NCI-H1417 treated with DMSO at 0.1 percent for 48 hours (cell line): ENCODE measurements around the gene DPYD.

Source experiments
- DNase-seq: peaks from one replicate; lab custom pipeline; 2025; lab: John Stamatoyannopoulos, UW

Gene DPYD

GRCh38 chr1:97427371-97427770 lies 493.5 kb downstream of the DPYD start:
- no peak for DNase-seq

DNA sequence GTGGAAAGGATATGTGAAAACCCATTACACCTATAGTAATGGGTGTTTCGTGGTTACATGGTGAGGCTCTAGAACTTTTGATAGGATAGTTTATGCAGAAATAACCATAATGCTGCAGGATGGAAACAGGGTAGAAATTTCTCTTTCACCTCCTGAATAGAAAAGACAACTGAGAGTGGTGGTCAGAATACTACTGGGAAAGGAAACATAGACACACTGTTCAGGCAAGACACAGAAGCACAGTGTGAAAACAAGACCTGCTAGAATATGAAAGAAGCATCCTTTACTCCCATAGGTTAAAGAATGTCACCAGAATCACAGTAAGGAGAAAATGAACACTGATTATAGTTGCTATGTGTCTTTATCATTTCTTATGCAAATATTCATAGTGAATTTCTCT lies 496.6 kb downstream of the DPYD start:
- no peak for DNase-seq

DNA sequence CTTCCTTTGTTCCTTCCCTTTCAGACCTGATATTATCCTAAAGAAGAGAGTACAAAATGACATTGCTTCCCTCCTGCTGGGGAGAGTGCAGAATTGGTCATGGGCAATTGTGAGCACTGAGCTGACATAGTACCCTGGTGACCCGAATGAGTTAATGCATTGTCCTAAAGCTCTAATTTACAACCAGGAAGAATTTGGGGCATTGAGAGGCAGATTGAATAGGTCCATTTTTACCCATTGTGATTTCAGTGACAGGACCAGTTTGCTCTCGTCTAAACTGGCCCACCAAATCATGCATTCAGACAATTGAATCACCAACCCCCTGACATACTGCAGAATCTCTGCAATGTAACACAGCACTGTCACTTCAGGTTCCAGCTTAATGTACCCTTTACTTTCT lies 497.4 kb downstream of the DPYD start:
- no peak for DNase-seq

- no peak for DNase-seq
These were observed 503.2 kb downstream of the DPYD start for GRCh38 chr1:97417661-97418060.

- no peak for DNase-seq
These were observed 506.0 kb downstream of the DPYD start for GRCh38 chr1:97414682-97415312.

- DNase-seq = no peak
These were observed 508.1 kb downstream of the DPYD start for GRCh38 chr1:97412737-97413136.

DNA sequence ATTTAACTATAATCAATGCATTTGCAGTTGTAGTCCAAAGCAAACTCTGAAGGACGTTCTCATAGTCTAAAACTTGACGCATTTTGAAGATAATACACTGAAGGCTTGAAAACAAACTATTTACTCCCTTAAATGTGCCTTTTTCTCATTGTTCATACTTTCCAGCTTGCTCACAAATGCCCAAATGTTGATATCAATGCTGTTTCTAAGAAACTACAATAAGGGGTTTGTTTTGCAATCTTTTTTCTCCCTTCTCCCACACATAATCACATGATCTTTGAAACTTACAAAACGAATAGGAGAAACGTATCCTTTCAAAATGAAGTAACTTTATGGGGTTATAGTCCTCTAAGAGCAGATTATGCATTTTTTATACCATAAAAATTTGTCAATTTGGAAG lies 508.7 kb downstream of the DPYD start:
- DNase-seq = no peak

GRCh38 chr1:97396463-97396862 lies 524.4 kb downstream of the DPYD start:
- no peak for DNase-seq

- no peak for DNase-seq
These were observed 528.1 kb downstream of the DPYD start for GRCh38 chr1:97392701-97393100.

DNA sequence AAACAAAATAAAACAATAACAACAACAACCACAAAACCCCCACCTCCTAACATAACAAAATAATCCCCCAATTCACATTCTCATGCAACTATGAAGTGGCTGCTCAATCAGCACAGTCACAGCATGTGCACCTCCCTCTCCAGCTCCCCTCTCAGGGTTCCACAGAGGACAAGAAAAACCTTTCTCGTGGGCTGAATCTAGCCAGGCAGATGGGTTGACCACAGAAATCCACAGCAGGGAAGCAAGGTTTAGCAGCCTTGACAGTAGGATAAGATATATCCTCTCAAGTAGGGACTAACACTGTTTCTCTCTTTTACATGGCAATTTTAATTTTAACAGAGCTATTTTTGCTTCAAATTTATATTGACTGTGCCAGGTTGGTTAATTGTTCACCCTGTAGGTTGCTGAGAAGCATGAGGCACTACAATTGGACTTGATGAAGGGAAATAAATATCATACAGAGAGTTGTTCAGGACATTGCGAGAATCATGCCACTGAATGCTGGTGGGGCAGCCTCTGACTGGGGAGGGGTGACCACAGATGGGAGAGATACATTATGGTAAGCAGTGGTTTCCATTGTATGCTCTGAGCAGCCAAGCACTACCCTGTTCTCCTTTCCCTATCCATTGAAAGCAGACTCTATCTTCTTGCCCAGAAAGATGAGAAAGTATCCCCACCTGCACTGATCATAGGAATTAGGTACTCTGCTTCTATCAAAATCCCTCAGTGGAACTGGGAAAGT lies 535.1 kb downstream of the DPYD start:
- DNase-seq = no peak

DNA sequence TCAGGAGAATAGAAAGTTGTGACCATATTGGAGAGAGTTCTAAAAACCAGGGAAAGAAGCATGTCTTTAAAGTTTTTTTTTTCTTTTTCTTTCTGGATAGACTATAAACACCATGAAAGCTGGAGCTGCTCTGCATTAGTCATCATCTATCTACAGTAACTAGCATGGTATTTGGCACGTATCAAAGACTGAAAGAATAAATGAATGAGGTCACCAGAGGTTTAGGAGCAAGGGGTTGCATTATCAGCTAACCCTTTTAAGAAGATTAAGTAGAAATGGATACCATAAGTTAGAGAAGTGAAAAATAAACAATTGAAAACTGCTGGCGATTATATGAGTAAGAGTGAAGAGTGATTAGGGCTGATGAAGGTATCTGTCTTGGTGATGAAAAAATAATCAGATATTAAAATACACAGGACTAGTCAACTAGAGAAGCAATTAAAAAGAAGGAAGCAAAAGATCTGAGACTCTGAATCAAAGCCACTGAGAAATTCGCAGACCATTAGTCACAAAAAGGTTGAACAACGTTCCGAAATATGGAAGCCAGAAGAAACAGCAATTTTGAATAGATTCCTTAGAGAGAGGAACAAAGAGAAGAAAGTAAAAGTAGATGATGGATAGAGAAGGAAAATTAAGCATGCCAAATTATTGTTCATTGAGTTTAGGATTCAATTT lies 536.4 kb downstream of the DPYD start:
- DNase-seq = no peak

DNA sequence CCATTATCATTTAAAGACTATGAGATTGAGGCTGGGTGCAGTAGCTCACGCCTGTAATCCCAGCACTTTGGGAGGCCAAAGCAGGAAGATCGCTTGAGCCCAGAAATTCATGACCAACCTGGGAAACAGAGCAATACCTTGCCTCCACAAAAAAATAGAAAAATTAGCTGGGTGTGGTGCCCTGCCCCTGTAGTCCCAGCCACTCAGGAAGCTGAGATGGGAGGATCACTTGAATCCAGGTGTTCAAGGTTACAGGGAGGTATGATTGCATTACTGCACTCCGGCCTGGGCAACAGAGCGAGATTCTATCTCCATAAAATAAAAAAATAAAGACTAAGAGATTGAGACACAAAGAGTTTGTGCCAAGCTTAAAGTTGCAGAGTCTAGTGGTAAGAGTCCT lies 537.0 kb downstream of the DPYD start:
- DNase-seq = no peak

DNA sequence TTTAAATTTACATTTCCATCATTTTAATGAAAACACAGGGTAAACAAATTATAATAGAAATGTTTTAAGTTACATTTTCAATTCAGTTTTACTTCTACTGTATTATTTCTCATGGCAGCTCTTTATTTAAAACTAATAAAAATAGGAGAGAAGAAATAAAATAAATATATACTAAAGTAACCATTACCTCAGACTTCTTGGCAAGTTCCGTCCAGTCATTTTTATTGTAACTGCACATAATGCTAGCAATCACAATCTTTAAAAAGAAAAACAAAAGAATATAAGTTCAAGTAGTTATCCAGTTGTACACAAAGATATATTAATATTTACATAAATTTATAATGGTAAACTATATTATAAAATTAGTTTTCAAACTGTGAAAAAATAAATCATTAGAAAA lies 538.6 kb downstream of the DPYD start:
- DNase-seq = no peak

DNA sequence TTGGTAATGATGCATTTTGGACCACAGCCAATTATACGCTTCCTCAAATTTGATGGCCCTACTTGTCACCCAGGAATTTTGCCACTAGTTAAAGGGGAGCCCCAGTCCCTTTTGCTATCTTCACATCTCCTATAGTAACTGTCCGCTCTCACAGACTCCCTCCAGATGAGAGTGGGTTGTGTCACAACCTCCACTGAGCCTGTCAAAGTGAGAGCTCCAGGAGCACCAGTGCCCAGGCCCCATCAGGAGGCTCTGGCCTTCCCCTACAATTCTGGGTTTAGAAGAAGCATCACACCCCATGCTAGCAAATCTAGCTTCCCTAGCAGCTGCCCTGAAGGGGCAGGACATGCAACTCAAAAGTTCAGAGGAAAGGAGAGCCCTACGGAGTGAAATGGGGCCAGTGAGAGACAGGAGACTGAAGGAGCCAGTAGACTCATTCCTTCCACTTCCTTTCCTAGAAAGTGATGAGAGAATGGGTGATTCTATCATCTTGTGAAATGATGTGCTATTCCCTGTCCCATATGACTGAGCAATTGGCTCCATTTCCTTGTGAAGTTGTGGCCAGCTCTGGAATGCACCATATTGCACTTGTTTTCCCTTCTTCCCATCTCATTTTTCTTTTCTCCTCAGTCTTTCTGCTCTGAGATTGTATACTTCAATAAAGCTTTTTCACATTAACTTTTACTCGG lies 541.3 kb downstream of the DPYD start:
- no peak for DNase-seq

- DNase-seq = no peak
These were observed 542.2 kb downstream of the DPYD start for GRCh38 chr1:97378596-97378995.

GRCh38 chr1:97377432-97378034 lies 543.3 kb downstream of the DPYD start:
- no peak for DNase-seq

GRCh38 chr1:97373000-97373399 lies 547.8 kb downstream of the DPYD start:
- DNase-seq = no peak

DNA sequence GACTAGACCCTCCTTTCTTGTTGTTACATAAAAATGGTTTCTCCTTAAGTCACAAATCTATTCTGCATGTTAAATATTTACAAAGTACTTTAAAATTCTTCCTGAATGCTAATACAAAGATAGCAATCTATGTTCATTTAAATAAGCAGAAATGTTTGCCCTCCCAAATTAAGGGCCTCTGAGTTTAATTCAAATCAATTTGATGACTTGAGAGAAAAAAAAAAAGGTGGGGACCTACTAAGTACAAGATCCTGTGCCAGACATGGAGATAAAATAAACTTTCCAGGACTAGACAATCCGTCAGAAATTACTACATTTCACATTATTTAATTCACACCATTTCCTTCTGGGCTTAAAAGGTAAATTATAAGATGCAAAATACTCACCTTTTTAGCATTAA lies 548.3 kb downstream of the DPYD start:
- no peak for DNase-seq

GRCh38 chr1:97368296-97368695 lies 552.5 kb downstream of the DPYD start:
- DNase-seq = no peak

DNA sequence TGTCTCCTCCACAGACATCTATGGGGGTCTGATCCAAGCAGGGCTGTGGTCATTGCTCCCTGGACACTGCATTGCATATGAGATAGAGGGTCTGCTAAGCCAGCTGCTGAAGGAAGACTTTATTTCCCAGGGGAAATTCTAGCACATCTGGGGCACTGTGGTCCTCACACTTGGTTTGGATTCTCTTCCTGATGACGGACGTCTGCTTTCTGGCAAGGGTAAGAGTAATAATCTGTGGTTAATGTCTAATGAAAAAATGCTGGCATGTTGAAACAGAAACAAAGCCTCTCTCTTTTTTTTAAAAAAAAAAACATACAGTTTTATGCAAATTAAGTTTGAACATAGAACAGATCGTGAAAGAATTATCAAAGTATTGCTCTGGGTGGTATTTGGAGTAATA lies 553.9 kb downstream of the DPYD start:
- no peak for DNase-seq

- no peak for DNase-seq
These were observed 555.8 kb downstream of the DPYD start for GRCh38 chr1:97365026-97365425.

GRCh38 chr1:97364086-97364485 lies 556.7 kb downstream of the DPYD start:
- DNase-seq = no peak
